HUDEP-2 (cell line): ENCODE results near the gene CDKN2B-AS1.

Experiments used
- DNase-seq, 76 experiments: peaks; one replicate each; lab custom pipeline; 2025; ENCODE audit not compliant: unreplicated experiment in 76 of 76; lab: John Stamatoyannopoulos, UW

The CDKN2B-AS1 gene

GRCh38 chr9:22073349-22073748 lies 78.8 kb downstream of the CDKN2B-AS1 start:
- peak in 10 of 76 experiments; percentile 3 to 60 (median 18) for DNase-seq

GRCh38 chr9:22078081-22078480 lies 83.5 kb downstream of the CDKN2B-AS1 start:
- no peak for DNase-seq

- no peak for DNase-seq
These were observed 85.3 kb downstream of the CDKN2B-AS1 start for GRCh38 chr9:22079873-22080341.

GRCh38 chr9:22084336-22085035 lies 89.9 kb downstream of the CDKN2B-AS1 start:
- peak in 6 of 76 experiments; percentile 4 to 28 (median 13) for DNase-seq

- no peak for DNase-seq
These were observed 93.6 kb downstream of the CDKN2B-AS1 start for GRCh38 chr9:22088053-22088716.

- DNase-seq: no peak
These were observed 94.1 kb downstream of the CDKN2B-AS1 start for GRCh38 chr9:22088717-22089061.

- DNase-seq: no peak
These were observed 103.1 kb downstream of the CDKN2B-AS1 start for GRCh38 chr9:22097707-22098106.

GRCh38 chr9:22098643-22099332 lies 104.2 kb downstream of the CDKN2B-AS1 start:
- DNase-seq: no peak

GRCh38 chr9:22100626-22101025 lies 106.0 kb downstream of the CDKN2B-AS1 start:
- DNase-seq: no peak

GRCh38 chr9:22102146-22103053 lies 107.8 kb downstream of the CDKN2B-AS1 start:
- DNase-seq: no peak

- no peak for DNase-seq
These were observed 109.3 kb downstream of the CDKN2B-AS1 start for GRCh38 chr9:22103685-22104575.

- no peak for DNase-seq
These were observed 110.6 kb downstream of the CDKN2B-AS1 start for GRCh38 chr9:22105005-22105722.

- DNase-seq: no peak
These were observed 112.8 kb downstream of the CDKN2B-AS1 start for GRCh38 chr9:22107202-22108045.

GRCh38 chr9:22108581-22109370 lies 114.2 kb downstream of the CDKN2B-AS1 start:
- no peak for DNase-seq

- DNase-seq: no peak
These were observed 116.8 kb downstream of the CDKN2B-AS1 start for GRCh38 chr9:22111176-22111953.

GRCh38 chr9:22111954-22112247 lies 117.3 kb downstream of the CDKN2B-AS1 start:
- no peak for DNase-seq
